HCT116 (cell line): ENCODE results near the gene ADAMTS1. TPM values are rescaled to one million over a fixed set of nuclear protein-coding genes. Genes with fewer than 3 reads are reported as not detected.

Source experiments
- ATAC-seq: fragments of 200-7000 bp; cut with Tn5 transposase; 2 replicates; pipeline ENCODE4 v1.9.1; 2020; ENCODE audit warnings: mild to moderate bottlenecking, moderate library complexity
- BruUV-seq: library from RNA; stranded (reverse); fragments of 400-500 nt; replicated peaks from 2 replicates; lab custom pipeline; 2021; lab: Mats Ljungman, UMichigan
- CTCF ChIA-PET: fragments of 300-600 bp; sonication (Branson Sonifier 250); formaldehyde crosslinking; loops from one replicate; lab custom pipeline; 2021; ENCODE audit warnings: antibody characterized with exemption; lab: Charles Lee
- POLR2A ChIA-PET: fragments of 300-600, 350-600 bp; sonication (Branson Sonifier 250); formaldehyde crosslinking; loops from one replicate; lab custom pipeline; 2021; ENCODE audit warnings: antibody characterized with exemption; lab: Charles Lee
- RAD21 ChIA-PET, 2 experiments: fragments of 300-600 bp; sonication (Branson Sonifier 250); formaldehyde crosslinking; loops; one replicate each; lab custom pipeline; 2023; ENCODE audit warnings: low total read pairs in 2 of 2; ENCODE audit not compliant: uncharacterized antibody in 2 of 2, unreplicated experiment in 2 of 2, low non-redundant PET in 1 of 2; lab: Charles Lee
- DNase-seq: peaks from one replicate; pipeline ENCODE4 v3.0.0-alpha.2; 2010; ENCODE audit warnings: low read depth, low spot score
- H2AFZ ChIP-seq: fragments of 200-600 bp; shearing (Covaris generic), sonication (generic); 2 replicates; pipeline ENCODE4 v1.6.1; 2017; ENCODE audit warnings: low read depth, mixed run types, mixed read lengths, antibody characterized with exemption, low read length; ENCODE audit not compliant: poor library complexity, severe bottlenecking
- H3K27ac ChIP-seq: 2 replicates; pipeline ENCODE4 v1.5.1; 2012; ENCODE audit warnings: low read depth, low read length
- H3K27me3 ChIP-seq: fragments of 200-600 bp; sonication (generic); 2 replicates; pipeline ENCODE4 v1.6.1; 2016; ENCODE audit warnings: mixed run types, low read length, mixed read lengths; ENCODE audit not compliant: insufficient read depth
- H3K36me3 ChIP-seq, 2 experiments: fragments of 200-500 bp in 1 of 2; fragments of 200-600 bp in 1 of 2; sonication (Bioruptor generic) in 1 of 2; sonication (generic) in 1 of 2; 2 replicates each; pipeline versions ENCODE4 v1.5.1 to v1.6.1; 2014 to 2016; ENCODE audit warnings: low read length in 2 of 2, inconsistent platforms in 1 of 2, mixed read lengths in 1 of 2, mixed run types in 1 of 2; ENCODE audit not compliant: insufficient read depth in 2 of 2, control insufficient read depth in 1 of 2
- H3K4me1 ChIP-seq, 2 experiments: fragments of 200-600 bp in 1 of 2; sonication (generic) in 1 of 2; 2 replicates each; pipeline versions ENCODE4 v1.5.1 to v1.6.1; 2012 to 2017; ENCODE audit warnings: low read length in 2 of 2, inconsistent platforms in 1 of 2, mild to moderate bottlenecking in 1 of 2, mixed read lengths in 1 of 2, mixed run types in 1 of 2, moderate library complexity in 1 of 2; ENCODE audit not compliant: insufficient read depth in 2 of 2, control insufficient read depth in 1 of 2
- H3K4me2 ChIP-seq: fragments of 200-600 bp; sonication (generic); 2 replicates; pipeline ENCODE4 v1.6.1; 2017; ENCODE audit warnings: mixed run types, low read length, mixed read lengths
- H3K4me3 ChIP-seq, 2 experiments: fragments of 200-600 bp in 1 of 2; sonication (generic) in 1 of 2; replicated peaks in 1 of 2; 2 replicates each; pipeline ENCODE4 v1.5.1; 2011 to 2016; ENCODE audit warnings: low read length in 2 of 2, control low read depth in 1 of 2, low read depth in 1 of 2, mild to moderate bottlenecking in 1 of 2, mixed read lengths in 1 of 2, mixed run types in 1 of 2
- H3K79me2 ChIP-seq: fragments of 200-600 bp; sonication (generic); 2 replicates; pipeline ENCODE4 v1.6.1; 2017; ENCODE audit warnings: mild to moderate bottlenecking, mixed run types, low read length, moderate library complexity, mixed read lengths; ENCODE audit not compliant: insufficient read depth
- H3K9ac ChIP-seq: fragments of 200-600 bp; sonication (generic); 2 replicates; pipeline ENCODE4 v1.6.1; 2016; ENCODE audit warnings: low read length, mixed read lengths
- H3K9me2 ChIP-seq: fragments of 200-600 bp; sonication (generic), shearing (Covaris generic); 2 replicates; pipeline ENCODE4 v1.6.1; 2017; ENCODE audit warnings: mixed run types, mild to moderate bottlenecking, moderate library complexity; ENCODE audit not compliant: insufficient read depth
- H3K9me3 ChIP-seq, 2 experiments: fragments of 200-500 bp in 1 of 2; fragments of 200-600 bp in 1 of 2; sonication (Bioruptor generic) in 1 of 2; sonication (generic) in 1 of 2; 2 replicates each; pipeline ENCODE4 v1.6.1; 2014 to 2017; ENCODE audit warnings: low read length in 2 of 2, mixed read lengths in 2 of 2, inconsistent platforms in 1 of 2, low read depth in 1 of 2, mild to moderate bottlenecking in 1 of 2, mixed run types in 1 of 2, moderate library complexity in 1 of 2; ENCODE audit not compliant: control insufficient read depth in 1 of 2, insufficient read depth in 1 of 2
- H4K20me1 ChIP-seq: fragments of 200-600 bp; sonication (generic), shearing (Covaris generic); 2 replicates; pipeline ENCODE4 v1.6.1; 2017; ENCODE audit warnings: mixed run types, mild to moderate bottlenecking, moderate library complexity; ENCODE audit not compliant: insufficient read depth
- CBX3 ChIP-seq: IDR thresholded peaks from 2 replicates; pipeline ENCODE4 v1.6.1; 2012; ENCODE audit warnings: low read depth
- EGR1 ChIP-seq: IDR thresholded peaks from 2 replicates; pipeline ENCODE4 v1.6.1; 2012; ENCODE audit warnings: low read depth
- EZH2phosphoT487 ChIP-seq: fragments of 200-600 bp; IDR thresholded peaks from 2 replicates; pipeline ENCODE4 v1.6.1; 2018; ENCODE audit warnings: antibody characterized with exemption, borderline replicate concordance
- JUND ChIP-seq: IDR thresholded peaks from 2 replicates; pipeline ENCODE4 v1.6.1; 2012
- POLR2AphosphoS5 ChIP-seq: IDR thresholded peaks from 2 replicates; pipeline ENCODE4 v1.6.1; 2011; ENCODE audit warnings: mild to moderate bottlenecking, low read depth, low read length, moderate library complexity
- RAD21 ChIP-seq: IDR thresholded peaks from 2 replicates; pipeline ENCODE4 v1.6.1; 2012; ENCODE audit warnings: low read depth, mild to moderate bottlenecking
- SIN3A ChIP-seq: IDR thresholded peaks from 2 replicates; pipeline ENCODE4 v1.6.1; 2012; ENCODE audit warnings: low read depth
- SRF ChIP-seq: IDR thresholded peaks from 2 replicates; pipeline ENCODE4 v1.6.1; 2012; ENCODE audit warnings: low read depth
- ZNF274 ChIP-seq: fragments of 200-500 bp; sonication (Bioruptor generic); IDR thresholded peaks from 2 replicates; pipeline ENCODE4 v1.6.1; 2014; ENCODE audit warnings: mild to moderate bottlenecking, low read depth, low read length, inconsistent platforms
- intact Hi-C: fragments of 100-400 bp; cut with micrococcal nuclease; formaldehyde crosslinking; loops from 2 replicates; pipeline ENCODE4 v1.10.0; 2022
- total RNA-seq: library from RNA; stranded (reverse); gene quantifications from one replicate; pipeline ENCODE4 v1.2.1, GENCODE V29; 2021; ENCODE audit not compliant: unreplicated experiment
- TF ChIP-seq, protein P1 (sequence below): IDR thresholded peaks from 2 replicates; pipeline ENCODE4 v1.6.1; 2012

ADAMTS1 gene
- total RNA-seq, 1 experiment from 2014 or later = 0.98 TPM

DNA sequence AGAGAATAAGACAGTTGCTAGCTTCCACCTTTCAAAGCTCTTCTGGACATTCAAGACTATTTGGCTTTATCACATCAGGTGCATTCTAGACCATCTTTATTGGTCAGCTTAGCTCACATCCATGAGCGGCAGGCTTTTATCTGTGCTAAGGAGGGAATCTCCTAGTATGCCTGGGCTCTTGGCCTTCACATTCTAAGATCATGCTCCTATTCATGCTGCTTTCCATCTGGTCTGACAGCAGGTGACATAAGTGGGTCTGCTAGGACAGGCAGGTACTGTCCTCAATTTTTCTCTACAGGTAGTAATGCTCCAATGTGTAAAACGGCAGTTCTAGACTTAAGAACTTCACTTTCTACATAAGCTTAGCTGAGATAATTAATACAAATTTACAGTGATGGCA lies 39.2 kb upstream of the ADAMTS1 start (continued):
- TF ChIP-seq, protein P1, sequence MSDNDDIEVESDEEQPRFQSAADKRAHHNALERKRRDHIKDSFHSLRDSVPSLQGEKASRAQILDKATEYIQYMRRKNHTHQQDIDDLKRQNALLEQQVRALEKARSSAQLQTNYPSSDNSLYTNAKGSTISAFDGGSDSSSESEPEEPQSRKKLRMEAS = no peak
- TF ChIP-seq SIN3A = no peak
- TF ChIP-seq CBX3 = no peak

DNA sequence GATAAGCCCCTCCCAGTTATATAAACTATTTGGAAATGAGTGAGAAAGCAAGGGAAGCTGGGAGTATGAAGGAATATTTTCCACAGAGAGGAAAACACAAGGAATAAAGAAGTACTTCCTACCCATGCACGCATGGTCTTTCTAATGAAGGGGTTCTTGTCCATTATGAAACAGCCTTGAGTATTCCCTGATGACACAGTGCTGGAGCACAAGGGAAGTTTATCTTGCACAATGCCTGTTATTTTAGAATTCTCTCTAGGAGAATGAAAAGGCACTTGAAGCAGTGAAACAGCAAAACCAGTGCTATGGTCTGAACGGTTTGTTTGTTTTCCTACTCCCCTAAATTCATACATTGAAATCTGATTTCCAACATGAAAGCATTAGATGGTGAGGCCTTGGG lies 38.6 kb upstream of the ADAMTS1 start:
- Histone ChIP-seq H3K9me2 (no peaks in the 10 kb centered on the region), H3K79me2 (no peaks in the 10 kb centered on the region), H3K27me3 (no peaks in the 10 kb centered on the region), H4K20me1 (no peaks in the 10 kb centered on the region), H3K9me3 (peaks cover 19 to 26% of the 10 kb centered on the region in 2 experiments; a peak in 2 of 4 replicates), H2AFZ (no peak overlapping the region), H3K36me3 (no peaks in the 10 kb centered on the region), H3K4me2 (no peak overlapping the region)
- intact Hi-C loops = no loop called here
- BruUV-seq = no TSS peak
- POLR2A ChIA-PET = no interaction called here
- TF ChIP-seq SRF (no peak), ZNF274 (no peak), JUND (no peak), POLR2AphosphoS5 (no peak), EZH2phosphoT487 (no peak), EGR1 (no peak), RAD21 (no peak)
- TF ChIP-seq, protein P1 = no peak
- TF ChIP-seq, all 23 proteins: peak for 0
- RAD21 ChIA-PET = no interaction called here
- Histone ChIP-seq H3K9ac (no peak overlapping the region), H3K4me3 (no peak overlapping the region), H3K4me1 (no peaks in the 10 kb centered on the region), H3K27ac (no peak overlapping the region)
- no peak for ATAC-seq
- DNase-seq = no peak
- CTCF ChIA-PET = no interaction called here
